AG10803 (cell line): ENCODE measurements around the gene GRIK1.

ENCODE experiments used
- DNase-seq: peaks from one replicate; pipeline ENCODE4 v3.0.0; 2010; ENCODE audit warnings: low read depth
- H3K4me3 ChIP-seq: 2 replicates; pipeline ENCODE4 v1.5.1; 2011; ENCODE audit warnings: mild to moderate bottlenecking, low read length, control low read depth
- TF ChIP-seq, protein P1 (sequence below): conservative IDR thresholded peaks from 2 replicates; pipeline ENCODE4 v1.5.1; 2011; ENCODE audit warnings: mild to moderate bottlenecking, low read length, control low read depth, inconsistent platforms

GRIK1 gene

GRCh38 chr21:29942034-29942433 lies 2.2 kb upstream of the GRIK1 start:
- TF ChIP-seq, protein P1, sequence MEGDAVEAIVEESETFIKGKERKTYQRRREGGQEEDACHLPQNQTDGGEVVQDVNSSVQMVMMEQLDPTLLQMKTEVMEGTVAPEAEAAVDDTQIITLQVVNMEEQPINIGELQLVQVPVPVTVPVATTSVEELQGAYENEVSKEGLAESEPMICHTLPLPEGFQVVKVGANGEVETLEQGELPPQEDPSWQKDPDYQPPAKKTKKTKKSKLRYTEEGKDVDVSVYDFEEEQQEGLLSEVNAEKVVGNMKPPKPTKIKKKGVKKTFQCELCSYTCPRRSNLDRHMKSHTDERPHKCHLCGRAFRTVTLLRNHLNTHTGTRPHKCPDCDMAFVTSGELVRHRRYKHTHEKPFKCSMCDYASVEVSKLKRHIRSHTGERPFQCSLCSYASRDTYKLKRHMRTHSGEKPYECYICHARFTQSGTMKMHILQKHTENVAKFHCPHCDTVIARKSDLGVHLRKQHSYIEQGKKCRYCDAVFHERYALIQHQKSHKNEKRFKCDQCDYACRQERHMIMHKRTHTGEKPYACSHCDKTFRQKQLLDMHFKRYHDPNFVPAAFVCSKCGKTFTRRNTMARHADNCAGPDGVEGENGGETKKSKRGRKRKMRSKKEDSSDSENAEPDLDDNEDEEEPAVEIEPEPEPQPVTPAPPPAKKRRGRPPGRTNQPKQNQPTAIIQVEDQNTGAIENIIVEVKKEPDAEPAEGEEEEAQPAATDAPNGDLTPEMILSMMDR, result no peak
- H3K4me3 ChIP-seq, result no peak overlapping the region
- DNase-seq, result no peak

- no peak overlapping the region for H3K4me3 ChIP-seq
- TF ChIP-seq, protein P1, result no peak
- no peak for DNase-seq
These were observed 1.2 kb upstream of the GRIK1 start for GRCh38 chr21:29940991-29941390.

DNA sequence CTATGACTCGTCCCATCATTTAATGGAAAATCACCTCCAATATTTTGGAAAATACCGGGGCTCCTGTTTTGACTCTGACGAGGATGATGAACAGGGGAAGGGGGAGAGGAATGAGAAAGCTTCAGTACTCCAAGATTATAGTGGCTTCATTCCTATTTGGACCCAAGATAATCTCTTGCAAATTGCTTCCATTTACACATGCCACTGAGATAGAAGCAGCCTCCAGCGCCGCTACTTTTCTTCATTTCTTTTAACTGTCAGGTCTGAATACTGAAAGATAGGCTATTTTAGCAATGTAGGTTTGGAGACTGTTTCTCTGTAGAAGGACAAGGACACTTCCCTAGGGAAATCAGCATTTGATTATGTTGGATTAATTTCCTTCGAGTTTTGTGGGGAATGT lies 565 bp upstream of the GRIK1 start:
- TF ChIP-seq, protein P1, result no peak
- no peak for DNase-seq
- no peak overlapping the region for H3K4me3 ChIP-seq

GRCh38 chr21:29939104-29939923 lies 482 bp downstream of the GRIK1 start:
- TF ChIP-seq, protein P1, result no peak
- peak overlapping the region; percentile 16; the same call in 1 of the 2 replicates for H3K4me3 ChIP-seq
- no peak for DNase-seq

- no peak for DNase-seq
- TF ChIP-seq, protein P1, result no peak
- H3K4me3 ChIP-seq, result no peak overlapping the region
These were observed 1.1 kb downstream of the GRIK1 start for GRCh38 chr21:29938776-29939103.

GRCh38 chr21:29933088-29933487 lies 6.7 kb downstream of the GRIK1 start:
- TF ChIP-seq, protein P1, result no peak
- DNase-seq, result no peak
- no peak overlapping the region for H3K4me3 ChIP-seq

DNA sequence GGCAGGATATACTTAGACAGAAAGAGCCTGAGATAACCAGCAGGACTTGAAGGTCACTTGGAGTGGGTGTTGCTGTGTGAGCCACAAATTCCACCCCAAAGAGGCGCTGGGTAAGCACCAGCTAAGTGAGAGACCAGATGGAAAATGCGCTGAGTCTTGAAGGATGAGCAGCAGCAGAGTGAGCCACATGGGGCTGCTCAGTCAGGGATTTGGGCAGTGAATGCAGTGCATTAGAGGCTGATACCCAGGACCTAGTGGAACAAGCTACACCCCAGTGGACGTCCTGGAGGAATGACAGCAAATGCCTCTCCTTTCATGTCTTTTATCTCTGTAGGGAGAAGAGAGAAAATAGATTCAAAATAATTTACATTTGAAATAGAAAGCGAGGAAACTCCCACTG lies 11.3 kb downstream of the GRIK1 start:
- H3K4me3 ChIP-seq, result no peak overlapping the region
- no peak for DNase-seq
- TF ChIP-seq, protein P1, result no peak
